BLaER1 (cell line): ENCODE results near the gene PRKCE.
"Not testable (repeated sequence)": the region's sequence is repeated elsewhere in the genome, so short reads cannot be mapped to it uniquely, and the experiment has no call there.

Source experiments
- H3K27ac ChIP-seq: shearing (Covaris generic); formaldehyde crosslinking; 2 replicates; pipeline ENCODE4 v1.8.1; 2022
- H3K27me3 ChIP-seq: shearing (Covaris generic); formaldehyde crosslinking; 2 replicates; pipeline ENCODE4 v1.8.1; 2022
- H3K36me3 ChIP-seq: shearing (Covaris generic); formaldehyde crosslinking; 2 replicates; pipeline ENCODE4 v1.8.1; 2022
- H3K4me1 ChIP-seq: shearing (Covaris generic); formaldehyde crosslinking; 2 replicates; pipeline ENCODE4 v1.8.1; 2022
- H3K4me2 ChIP-seq: shearing (Covaris generic); formaldehyde crosslinking; 2 replicates; pipeline ENCODE4 v1.8.1; 2022
- H3K4me3 ChIP-seq: shearing (Covaris generic); formaldehyde crosslinking; 2 replicates; pipeline ENCODE4 v1.8.1; 2022
- H3K9ac ChIP-seq: shearing (Covaris generic); formaldehyde crosslinking; 2 replicates; pipeline ENCODE4 v1.8.1; 2022
- H3K9me3 ChIP-seq: shearing (Covaris generic); formaldehyde crosslinking; 2 replicates; pipeline ENCODE4 v1.8.1; 2022
- H4K20me1 ChIP-seq: shearing (Covaris generic); formaldehyde crosslinking; 2 replicates; pipeline ENCODE4 v1.8.1; 2022
- Cebpa-rat ChIP-seq: shearing (Covaris generic); IDR thresholded peaks from 2 replicates; pipeline ENCODE4 v1.8.1; 2022

Gene PRKCE

GRCh38 chr2:45714679-45715078 is 63.2 kb downstream of the PRKCE start:
- peaks cover 26% of the 10 kb centered on the region for H3K9me3 ChIP-seq
- no peak overlapping the region for H3K4me3 ChIP-seq
- H3K4me1 ChIP-seq = peaks cover 89% of the 10 kb centered on the region
- H3K27me3 ChIP-seq = no peaks in the 10 kb centered on the region
- H3K9ac ChIP-seq = no peak overlapping the region
- no peak overlapping the region for H3K27ac ChIP-seq
- TF ChIP-seq Cebpa-rat = no peak
- 0 out of 2 replicates have a peak overlapping the region, but pooled peaks have one; percentile 11 for H3K4me2 ChIP-seq
- peaks cover 90% of the 10 kb centered on the region for H3K36me3 ChIP-seq
- peaks cover 100% of the 10 kb centered on the region for H4K20me1 ChIP-seq

- no peak for TF ChIP-seq Cebpa-rat
- no peak overlapping the region for H3K4me3 ChIP-seq
- H3K27ac ChIP-seq = no peak overlapping the region
Measured at GRCh38 chr2:45715601-45716379, 64.3 kb downstream of the PRKCE start.

GRCh38 chr2:45716432-45716831 is 65.0 kb downstream of the PRKCE start:
- not testable (repeated sequence) for H3K27ac ChIP-seq, H3K27me3 ChIP-seq, H3K9ac ChIP-seq, H3K4me3 ChIP-seq, H3K4me2 ChIP-seq
- H3K4me1 ChIP-seq = peaks cover 89% of the 10 kb centered on the region
- H4K20me1 ChIP-seq = peaks cover 100% of the 10 kb centered on the region
- peaks cover 82% of the 10 kb centered on the region for H3K36me3 ChIP-seq
- H3K9me3 ChIP-seq = peaks cover 26% of the 10 kb centered on the region

More at GRCh38 chr2:45715601-45716379, 64.3 kb downstream of the PRKCE start:
- H3K36me3 ChIP-seq = peaks cover 88% of the 10 kb centered on the region
- peaks cover 26% of the 10 kb centered on the region for H3K9me3 ChIP-seq
- no peaks in the 10 kb centered on the region for H3K27me3 ChIP-seq
- no peak overlapping the region for H3K9ac ChIP-seq
- H3K4me2 ChIP-seq = no peak overlapping the region
- H4K20me1 ChIP-seq = peaks cover 100% of the 10 kb centered on the region
- H3K4me1 ChIP-seq = peaks cover 89% of the 10 kb centered on the region

DNA sequence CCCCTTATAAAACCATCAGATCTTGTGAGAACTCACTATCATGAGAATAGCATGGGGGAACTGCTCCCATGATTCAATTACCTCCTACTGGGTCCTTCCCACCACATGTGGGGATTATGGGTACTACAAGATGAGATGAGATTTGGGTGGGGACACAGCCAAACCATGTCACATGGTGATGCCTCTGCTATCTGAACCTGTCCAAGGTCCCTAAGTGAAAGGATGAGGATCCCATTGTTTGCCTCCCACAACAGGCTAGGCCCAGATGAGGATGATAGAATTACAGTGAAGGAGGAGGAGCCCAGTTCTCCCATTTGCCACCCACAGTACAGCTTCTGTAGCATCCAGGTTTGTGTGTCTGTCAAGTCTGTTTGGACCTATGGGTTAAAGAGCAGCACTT is 65.4 kb downstream of the PRKCE start:
- Histone ChIP-seq H3K4me1 (peaks cover 89% of the 10 kb centered on the region), H3K27me3 (no peaks in the 10 kb centered on the region), H3K27ac (no peak overlapping the region), H3K4me2 (no peak overlapping the region), H4K20me1 (peaks cover 98% of the 10 kb centered on the region), H3K4me3 (no peak overlapping the region), H3K9ac (no peak overlapping the region), H3K36me3 (peaks cover 78% of the 10 kb centered on the region), H3K9me3 (peaks cover 26% of the 10 kb centered on the region)
- no peak for TF ChIP-seq Cebpa-rat

DNA sequence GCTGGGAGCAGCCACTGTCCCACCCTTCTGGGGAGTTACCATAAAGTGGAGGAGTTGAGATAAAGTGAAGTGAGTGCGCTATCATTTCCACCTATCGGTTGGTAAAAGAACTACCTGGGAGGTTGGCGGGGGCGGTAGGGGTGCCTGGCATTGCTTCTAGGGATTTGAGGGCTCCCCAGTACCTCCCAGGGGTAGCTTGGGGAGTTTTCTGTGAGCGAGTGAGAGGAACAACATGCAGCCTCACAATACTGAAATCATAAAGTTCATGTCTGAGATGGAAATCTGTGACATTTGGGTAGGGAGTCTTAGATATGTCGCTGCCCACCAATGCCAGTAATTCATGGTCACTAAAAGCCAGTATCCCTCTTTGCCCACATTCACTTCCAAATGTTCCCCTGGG is 68.7 kb downstream of the PRKCE start:
- TF ChIP-seq Cebpa-rat = no peak
- Histone ChIP-seq H4K20me1 (peaks cover 81% of the 10 kb centered on the region), H3K27me3 (no peaks in the 10 kb centered on the region), H3K9me3 (peaks cover 12% of the 10 kb centered on the region), H3K4me2 (peak overlapping the region; percentile 39), H3K4me3 (no peak overlapping the region), H3K27ac (peak overlapping the region; percentile 42), H3K36me3 (peaks cover 54% of the 10 kb centered on the region), H3K4me1 (peaks cover 89% of the 10 kb centered on the region), H3K9ac (no peak overlapping the region)

DNA sequence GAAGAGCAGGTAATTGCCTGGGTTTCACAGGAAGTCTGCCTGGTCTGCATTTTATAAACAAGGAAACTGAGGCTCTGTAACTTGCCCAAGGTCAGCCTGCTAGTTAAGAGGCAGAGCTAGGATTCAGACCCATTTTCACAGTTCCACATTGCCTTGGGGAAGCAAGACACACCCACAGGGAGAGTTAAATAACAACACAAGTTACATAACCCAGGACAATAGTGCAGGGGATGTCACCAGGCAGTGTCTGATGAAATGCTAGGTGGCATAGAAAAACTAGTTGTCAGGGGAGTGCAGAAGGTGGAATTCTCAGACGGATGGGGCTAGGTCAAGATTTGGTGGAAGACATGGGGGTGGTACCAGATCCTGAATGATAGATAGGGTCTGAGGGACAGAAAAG is 69.7 kb downstream of the PRKCE start:
- H3K27me3 ChIP-seq = no peaks in the 10 kb centered on the region
- no peak for TF ChIP-seq Cebpa-rat
- H3K9ac ChIP-seq = no peak overlapping the region
- peaks cover 89% of the 10 kb centered on the region for H3K4me1 ChIP-seq
- peaks cover 72% of the 10 kb centered on the region for H4K20me1 ChIP-seq
- no peak overlapping the region for H3K4me3 ChIP-seq
- H3K4me2 ChIP-seq = peak overlapping the region; percentile 78
- H3K27ac ChIP-seq = no peak overlapping the region
- peaks cover 53% of the 10 kb centered on the region for H3K36me3 ChIP-seq
- peaks cover 3% of the 10 kb centered on the region for H3K9me3 ChIP-seq

DNA sequence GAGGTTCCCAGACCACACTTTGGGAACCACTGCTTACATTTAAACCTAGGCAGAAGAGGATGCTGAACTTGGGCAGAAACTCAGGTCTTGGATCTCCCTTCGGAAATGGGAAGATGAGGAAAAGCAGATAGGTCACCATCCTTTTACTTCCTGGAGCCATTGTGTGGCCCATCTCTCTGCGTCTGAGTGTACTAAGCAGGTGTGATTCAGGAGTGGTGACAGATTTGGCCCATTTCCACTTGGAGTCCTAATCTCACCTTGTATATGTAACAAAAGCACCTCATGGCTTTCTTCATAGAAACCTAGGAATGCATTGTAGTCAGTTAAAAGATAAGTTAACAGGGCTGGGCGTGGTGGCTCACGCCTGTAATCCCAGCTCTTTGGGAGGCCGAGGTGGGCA is 71.0 kb downstream of the PRKCE start:
- H3K27me3 ChIP-seq = no peaks in the 10 kb centered on the region
- H3K9ac ChIP-seq = no peak overlapping the region; the same call in 1 of the 2 replicates
- peaks cover 59% of the 10 kb centered on the region for H4K20me1 ChIP-seq
- peaks cover 99% of the 10 kb centered on the region for H3K4me1 ChIP-seq
- no peaks in the 10 kb centered on the region for H3K9me3 ChIP-seq
- H3K4me2 ChIP-seq = peak overlapping the region; percentile 78
- no peak overlapping the region for H3K4me3 ChIP-seq
- peak overlapping the region; percentile 59 for H3K27ac ChIP-seq
- no peak for TF ChIP-seq Cebpa-rat
- peaks cover 41% of the 10 kb centered on the region for H3K36me3 ChIP-seq

- Histone ChIP-seq H3K27ac (peak overlapping the region; percentile 59), H3K4me1 (peaks cover 100% of the 10 kb centered on the region), H3K9ac (0 out of 2 replicates have a peak overlapping the region, but pooled peaks have one; percentile 23), H3K27me3 (no peaks in the 10 kb centered on the region), H4K20me1 (peaks cover 45% of the 10 kb centered on the region), H3K4me2 (peak overlapping the region; percentile 78), H3K4me3 (no peak overlapping the region), H3K36me3 (peaks cover 34% of the 10 kb centered on the region), H3K9me3 (no peaks in the 10 kb centered on the region)
- no peak for TF ChIP-seq Cebpa-rat
Measured at GRCh38 chr2:45723857-45724256, 72.4 kb downstream of the PRKCE start.

- Histone ChIP-seq H3K4me1 (peaks cover 100% of the 10 kb centered on the region), H3K27me3 (no peaks in the 10 kb centered on the region), H3K36me3 (peaks cover 29% of the 10 kb centered on the region), H3K9ac (peak overlapping the region; percentile 23; the same call in 1 of the 2 replicates), H3K9me3 (no peaks in the 10 kb centered on the region), H3K4me2 (peak overlapping the region; percentile 78), H3K4me3 (no peak overlapping the region), H3K27ac (peak overlapping the region; percentile 59), H4K20me1 (peaks cover 40% of the 10 kb centered on the region)
- no peak for TF ChIP-seq Cebpa-rat
Measured at GRCh38 chr2:45724335-45724734, 72.9 kb downstream of the PRKCE start.

- H3K36me3 ChIP-seq = peaks cover 17% of the 10 kb centered on the region; the same call in 1 of the 2 replicates
- no peaks in the 10 kb centered on the region for H3K9me3 ChIP-seq
- H3K4me3 ChIP-seq = no peak overlapping the region
- peak overlapping the region; percentile 78; the same call in 1 of the 2 replicates for H3K4me2 ChIP-seq
- H3K9ac ChIP-seq = no peak overlapping the region
- no peaks in the 10 kb centered on the region for H3K27me3 ChIP-seq
- H3K4me1 ChIP-seq = peaks cover 99% of the 10 kb centered on the region
- no peak overlapping the region for H3K27ac ChIP-seq
- no peak for TF ChIP-seq Cebpa-rat
- peaks cover 26% of the 10 kb centered on the region for H4K20me1 ChIP-seq
Measured at GRCh38 chr2:45725731-45726130, 74.3 kb downstream of the PRKCE start.
